Measurements from ENCODE around the gene LIMCH1. TPM values are rescaled to one million over a fixed set of nuclear protein-coding genes. Genes with fewer than 3 reads are reported as not detected.

Gene LIMCH1
- total RNA-seq, 2 donors from 2014 or later = 4.7 to 14.4 TPM

- no peaks in the 10 kb centered on the region for H3K9me3 ChIP-seq
- no peak overlapping the region for H3K9ac ChIP-seq (ENCODE audit: low read depth in 2 of 2, low read length in 2 of 2)
- no peaks in the 10 kb centered on the region for H3K36me3 ChIP-seq
- peak; percentile 64 for TF ChIP-seq CTCF (IDR thresholded peaks at IDR 0.05)
- DNase-seq = peak; percentile 35
- H3K27me3 ChIP-seq = no peaks in the 10 kb centered on the region
- intact Hi-C loops (cut with DNase I) = loop anchor here (2.0 kb wide), 1 partner anchor 190 kb away; no protein-coding TSS in a partner anchor
- no peaks in the 10 kb centered on the region for H3K4me1 ChIP-seq
- H3K27ac ChIP-seq = no peak overlapping the region
- no peak overlapping the region for H3K4me3 ChIP-seq
Observed at GRCh38 chr4:41692717-41693345, 154.9 kb downstream of the LIMCH1 start.

GRCh38 chr4:41693629-41694028 lies 155.7 kb downstream of the LIMCH1 start:
- no peak for TF ChIP-seq CTCF (IDR thresholded peaks at IDR 0.05)
- no peak overlapping the region for H3K9ac ChIP-seq (ENCODE audit: low read depth in 2 of 2, low read length in 2 of 2)
- H3K27ac ChIP-seq = no peak overlapping the region
- H3K36me3 ChIP-seq = no peaks in the 10 kb centered on the region
- H3K9me3 ChIP-seq = no peaks in the 10 kb centered on the region
- no peaks in the 10 kb centered on the region for H3K4me1 ChIP-seq
- DNase-seq = no peak
- no peak overlapping the region for H3K4me3 ChIP-seq
- H3K27me3 ChIP-seq = no peaks in the 10 kb centered on the region
- intact Hi-C loops (cut with DNase I) = loop anchor here (2.0 kb wide), 1 partner anchor 189 kb away; no protein-coding TSS in a partner anchor

- Histone ChIP-seq H3K9me3 (no peaks in the 10 kb centered on the region), H3K9ac (ENCODE audit: low read depth in 2 of 2, low read length in 2 of 2) (no peak overlapping the region), H3K4me1 (no peaks in the 10 kb centered on the region), H3K36me3 (no peaks in the 10 kb centered on the region), H3K27ac (no peak overlapping the region), H3K27me3 (no peaks in the 10 kb centered on the region), H3K4me3 (no peak overlapping the region)
- DNase-seq = no peak
- TF ChIP-seq CTCF (IDR thresholded peaks at IDR 0.05) = no peak
- intact Hi-C loops (cut with DNase I) = no loop called here
Observed at GRCh38 chr4:41696131-41696530, 158.2 kb downstream of the LIMCH1 start.

- no peak for TF ChIP-seq CTCF (IDR thresholded peaks at IDR 0.05)
- Histone ChIP-seq H3K36me3 (no peaks in the 10 kb centered on the region), H3K27me3 (no peaks in the 10 kb centered on the region), H3K4me1 (no peaks in the 10 kb centered on the region), H3K4me3 (no peak overlapping the region), H3K9ac (ENCODE audit: low read depth in 2 of 2, low read length in 2 of 2) (no peak overlapping the region), H3K27ac (no peak overlapping the region), H3K9me3 (no peaks in the 10 kb centered on the region)
- DNase-seq = no peak
- intact Hi-C loops (cut with DNase I) = no loop called here
Observed at GRCh38 chr4:41696763-41697162, 158.8 kb downstream of the LIMCH1 start.

GRCh38 chr4:41701983-41702382 lies 164.0 kb downstream of the LIMCH1 start:
- Histone ChIP-seq H3K9ac (ENCODE audit: low read depth in 2 of 2, low read length in 2 of 2) (no peak overlapping the region), H3K36me3 (no peaks in the 10 kb centered on the region), H3K4me3 (no peak overlapping the region), H3K27me3 (no peaks in the 10 kb centered on the region), H3K4me1 (no peaks in the 10 kb centered on the region), H3K27ac (no peak overlapping the region), H3K9me3 (no peaks in the 10 kb centered on the region)
- no peak for TF ChIP-seq CTCF (IDR thresholded peaks at IDR 0.05)
- intact Hi-C loops (cut with DNase I) = no loop called here
- no peak for DNase-seq
